ENCODE results near the gene TRAM2. TPM values are rescaled to one million over a fixed set of nuclear protein-coding genes. Genes with fewer than 3 reads are reported as not detected.
A peak's percentile ranks its signal among the peaks of the same experiment; 100 is the strongest.

TRAM2 gene
- total and polyA plus RNA-seq, 2 donors from 2014 or later: 4.5 to 20.7 TPM

DNA sequence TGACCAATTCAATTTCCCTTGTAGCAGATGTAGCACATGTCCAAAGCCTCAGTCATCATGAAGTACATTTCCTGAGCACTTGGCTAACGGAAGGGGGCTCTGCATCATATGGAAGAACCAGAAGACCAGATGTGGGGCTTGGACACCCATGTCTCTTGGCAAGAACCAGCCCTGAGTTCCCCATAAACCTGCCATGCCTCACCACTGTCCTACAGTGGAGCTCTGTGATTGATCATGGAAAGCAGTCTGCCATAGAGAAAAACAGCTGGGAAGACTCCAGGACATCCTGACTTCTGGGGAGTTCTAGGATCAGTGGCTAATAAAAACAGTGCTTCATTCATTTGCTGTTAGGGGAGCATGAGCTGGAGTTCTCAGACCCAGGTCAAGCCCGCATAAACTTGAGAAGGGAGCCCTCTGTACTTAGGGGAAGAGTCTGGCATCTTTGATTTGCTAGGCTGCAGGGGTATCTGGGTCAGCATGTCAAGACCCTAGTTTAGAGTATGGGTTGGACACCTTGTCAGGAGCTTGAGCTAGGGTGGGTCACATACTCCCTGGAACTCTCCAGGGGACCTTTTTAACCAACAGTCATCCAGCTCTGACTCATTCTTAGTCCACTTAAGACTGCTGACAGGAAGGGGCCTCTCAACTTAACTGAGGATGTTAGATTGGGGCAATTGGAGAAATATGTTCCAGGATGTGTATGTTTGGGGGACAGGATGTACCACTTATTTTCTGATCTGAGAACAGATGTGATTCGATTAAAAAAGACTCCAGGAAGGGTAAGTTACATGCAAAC, 26.3 kb upstream of the TRAM2 start:
- H3K36me3 ChIP-seq (ENCODE audit: control insufficient read depth in 2 of 3, insufficient read depth in 3 of 3, low read length in 3 of 3): no peaks in the 10 kb centered on the region
- H3K9me3 ChIP-seq (ENCODE audit: control insufficient read depth in 2 of 3, insufficient read depth in 1 of 3, low read length in 3 of 3): no peaks in the 10 kb centered on the region
- H3K4me1 ChIP-seq (ENCODE audit: control insufficient read depth in 2 of 3, insufficient read depth in 2 of 3, low read depth in 1 of 3, low read length in 3 of 3): peaks cover 0 to 4% (median 3%) of the 10 kb centered on the region in 3 donors
- no peaks in the 10 kb centered on the region for H3K27me3 ChIP-seq (ENCODE audit: control insufficient read depth, insufficient read depth, low read length)
- H3K9ac ChIP-seq (ENCODE audit: low read length in 3 of 3): no peak overlapping the region
- no peak overlapping the region for H3K27ac ChIP-seq (ENCODE audit: low read depth in 2 of 2, low read length in 2 of 2)
- intact Hi-C loops (cut with DNase I): no loop called here
- H3K4me3 ChIP-seq (ENCODE audit: low read length in 3 of 3): no peak overlapping the region
- DNase-seq: peak in 3 of 5 donors; percentile 19 to 73 (median 62)
- FAIRE-seq: no peak
- no peak for TF ChIP-seq CTCF (IDR thresholded peaks at IDR 0.05; ENCODE audit: borderline replicate concordance, extremely low read depth, insufficient read depth)

GRCh38 chr6:52598824-52599190, 21.9 kb upstream of the TRAM2 start:
- intact Hi-C loops (cut with DNase I): loop anchor here (5.0 kb wide), 1 partner anchor 182 kb away; no protein-coding TSS in a partner anchor
- no peak for DNase-seq
- no peak for FAIRE-seq

GRCh38 chr6:52598123-52598823, 21.4 kb upstream of the TRAM2 start:
- peak overlapping the region in 2 of 3 donors; percentile 2 to 23 for H3K4me3 ChIP-seq (ENCODE audit: low read length in 3 of 3)
- no peak overlapping the region for H3K27ac ChIP-seq (ENCODE audit: low read depth in 2 of 2, low read length in 2 of 2)
- peak; percentile 69 for TF ChIP-seq CTCF (IDR thresholded peaks at IDR 0.05; ENCODE audit: borderline replicate concordance, extremely low read depth, insufficient read depth)
- no peaks in the 10 kb centered on the region for H3K36me3 ChIP-seq (ENCODE audit: control insufficient read depth in 2 of 3, insufficient read depth in 3 of 3, low read length in 3 of 3)
- FAIRE-seq (no peak), DNase-seq (peak; percentile 80 to 90 (median 88))
- H3K4me1 ChIP-seq (ENCODE audit: control insufficient read depth in 2 of 3, insufficient read depth in 2 of 3, low read depth in 1 of 3, low read length in 3 of 3): peaks cover 8 to 16% (median 9%) of the 10 kb centered on the region in 3 donors
- intact Hi-C loops (cut with DNase I): loop anchor here (5.0 kb wide), 1 partner anchor 181 kb away; no protein-coding TSS in a partner anchor
- H3K27me3 ChIP-seq (ENCODE audit: control insufficient read depth, insufficient read depth, low read length): no peaks in the 10 kb centered on the region
- H3K9ac ChIP-seq (ENCODE audit: low read length in 3 of 3): peak overlapping the region in 1 of 3 donors; percentile 8
- no peaks in the 10 kb centered on the region for H3K9me3 ChIP-seq (ENCODE audit: control insufficient read depth in 2 of 3, insufficient read depth in 1 of 3, low read length in 3 of 3)

More at GRCh38 chr6:52598824-52599190, 21.9 kb upstream of the TRAM2 start:
- no peak overlapping the region for H3K4me3 ChIP-seq (ENCODE audit: low read length in 3 of 3)
- H3K4me1 ChIP-seq (ENCODE audit: control insufficient read depth in 2 of 3, insufficient read depth in 2 of 3, low read depth in 1 of 3, low read length in 3 of 3): peaks cover 8 to 16% (median 9%) of the 10 kb centered on the region in 3 donors
- no peaks in the 10 kb centered on the region for H3K9me3 ChIP-seq (ENCODE audit: control insufficient read depth in 2 of 3, insufficient read depth in 1 of 3, low read length in 3 of 3)
- H3K27me3 ChIP-seq (ENCODE audit: control insufficient read depth, insufficient read depth, low read length): no peaks in the 10 kb centered on the region
- no peak overlapping the region for H3K9ac ChIP-seq (ENCODE audit: low read length in 3 of 3)
- no peaks in the 10 kb centered on the region for H3K36me3 ChIP-seq (ENCODE audit: control insufficient read depth in 2 of 3, insufficient read depth in 3 of 3, low read length in 3 of 3)
- no peak for TF ChIP-seq CTCF (IDR thresholded peaks at IDR 0.05; ENCODE audit: borderline replicate concordance, extremely low read depth, insufficient read depth)
- H3K27ac ChIP-seq (ENCODE audit: low read depth in 2 of 2, low read length in 2 of 2): no peak overlapping the region
